HS-5 (cell line): Measurements from ENCODE around the gene KPTN.

Source experiments
- DNase-seq: peaks from one replicate; pipeline ENCODE4 v3.0.0-alpha.2; 2012; ENCODE audit warnings: low read depth

Gene KPTN

DNA sequence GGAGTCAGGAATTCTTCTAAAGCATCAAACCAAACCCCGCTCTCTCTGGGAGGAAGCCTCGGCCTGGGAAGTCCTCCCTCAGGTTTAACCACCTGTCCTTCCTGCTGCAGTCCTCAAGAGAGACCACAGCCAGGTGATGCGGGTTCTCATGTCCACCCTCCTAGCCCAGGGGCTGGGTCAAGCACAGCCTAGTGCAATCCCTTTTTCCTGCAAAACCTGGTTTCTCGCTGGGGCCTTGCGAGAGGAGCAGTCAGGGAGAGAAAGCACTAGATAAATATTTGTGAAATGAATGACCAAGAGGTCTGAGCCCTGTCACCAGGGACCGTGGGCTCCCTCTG lies 14.7 kb downstream of the KPTN start:
- no peak for DNase-seq

DNA sequence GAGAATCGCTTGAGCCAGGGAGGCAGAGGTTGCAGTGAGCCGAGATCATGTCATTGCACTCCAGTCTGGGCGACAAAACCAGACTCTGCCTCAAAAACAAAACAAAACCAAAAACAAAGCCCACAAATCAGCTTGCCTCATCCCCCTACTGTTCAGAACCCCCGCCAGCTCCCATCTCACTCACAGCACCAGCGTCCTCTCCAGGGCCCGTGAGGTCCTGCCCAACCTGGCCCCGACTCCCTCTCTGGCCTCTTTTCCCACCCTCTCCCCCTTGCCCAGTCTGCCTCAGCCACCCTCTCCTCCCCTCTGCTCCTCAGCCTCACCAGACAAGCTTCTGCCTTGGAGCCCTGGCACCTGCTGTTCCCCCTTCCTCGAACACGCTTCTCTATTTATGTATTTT lies 16.1 kb downstream of the KPTN start:
- no peak for DNase-seq

DNA sequence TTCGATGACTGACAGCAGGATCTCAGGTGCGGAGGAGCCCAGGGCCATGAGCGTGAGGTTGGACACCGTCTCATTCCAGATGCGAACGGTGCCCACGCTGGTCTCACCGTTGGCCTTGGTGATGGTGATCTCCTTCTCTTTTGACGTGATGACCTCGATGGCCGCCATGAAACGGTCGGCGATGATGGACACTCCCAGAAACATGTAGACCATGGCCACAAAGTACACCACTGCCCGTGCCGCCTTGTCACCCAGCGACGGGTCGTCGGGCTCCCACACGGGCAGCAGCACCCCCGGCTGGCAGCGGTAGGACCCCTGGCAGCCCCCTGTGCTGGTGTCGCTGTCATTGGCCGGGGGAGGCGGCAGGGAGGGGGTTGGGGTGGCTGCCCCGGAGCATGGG lies 18.1 kb downstream of the KPTN start:
- DNase-seq = no peak

DNA sequence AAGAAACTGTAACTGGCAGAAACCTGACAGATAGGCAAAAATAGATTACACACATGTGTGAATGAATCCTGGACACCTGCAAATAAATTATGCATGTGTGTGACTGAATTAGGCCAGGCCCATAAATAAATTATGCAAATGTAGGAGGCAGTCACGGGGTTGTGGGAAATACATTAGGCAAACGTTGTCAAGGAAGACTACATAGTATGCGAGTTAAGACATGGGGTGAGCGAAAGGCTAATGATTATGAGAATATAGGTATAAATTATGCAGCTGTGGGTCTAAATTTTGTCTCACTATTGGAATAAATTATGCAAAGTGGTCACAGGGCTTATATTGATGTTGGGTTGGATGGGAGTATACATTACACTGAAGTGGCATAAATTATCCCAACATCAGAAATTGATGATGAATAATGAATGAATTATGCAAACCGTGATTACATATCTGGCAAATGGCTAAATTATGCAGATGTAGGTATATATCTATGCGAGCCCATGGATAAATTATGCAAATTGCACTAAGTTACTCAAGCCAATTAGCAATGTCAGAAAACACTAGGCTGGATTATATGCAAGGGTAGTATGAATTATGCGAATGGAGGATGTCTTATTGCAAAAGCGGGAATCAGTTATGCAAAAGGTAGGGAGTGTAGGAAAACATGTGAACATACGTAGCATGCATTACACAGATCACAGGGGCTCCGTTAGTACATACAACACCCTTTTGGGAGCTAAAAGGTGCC lies 19.2 kb downstream of the KPTN start:
- DNase-seq = no peak

DNA sequence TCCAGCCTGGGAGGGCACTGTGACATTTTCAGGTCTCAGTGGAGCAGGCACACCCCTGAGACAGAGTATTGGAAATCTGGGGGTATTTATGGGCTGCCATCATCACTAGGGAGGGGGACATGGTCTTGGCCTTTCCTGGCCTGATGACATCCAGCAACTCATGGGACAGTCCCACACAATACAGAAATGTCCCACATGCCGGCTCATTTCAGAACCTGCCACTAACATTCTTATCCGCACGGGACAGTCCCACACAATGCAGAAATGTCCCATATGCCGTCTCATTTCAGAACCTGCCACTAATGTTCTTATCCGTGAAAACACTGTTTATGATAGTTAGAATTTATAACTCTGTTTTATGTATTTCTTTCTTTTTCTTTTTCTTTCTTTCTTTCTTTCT lies 22.1 kb downstream of the KPTN start:
- DNase-seq = no peak

DNA sequence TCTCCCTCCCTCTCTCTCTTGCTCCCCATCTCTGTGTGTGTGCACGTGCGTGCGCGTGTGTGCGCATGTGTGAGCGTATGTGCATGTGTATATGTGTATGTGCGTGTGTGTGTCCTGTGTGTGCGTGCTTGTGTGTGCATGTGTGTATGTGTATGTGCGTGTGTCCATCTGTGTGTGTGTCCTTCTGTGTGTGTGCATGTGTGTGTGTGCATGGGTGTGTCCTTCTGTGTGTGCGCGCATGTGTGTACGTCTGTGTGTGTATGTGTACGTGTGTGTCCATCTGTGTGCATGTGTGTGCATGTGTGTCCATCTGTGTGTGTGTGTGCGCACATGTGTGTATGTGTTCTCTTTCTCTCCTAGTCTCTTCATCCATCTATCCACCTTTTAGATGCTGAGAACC lies 24.5 kb downstream of the KPTN start:
- no peak for DNase-seq

DNA sequence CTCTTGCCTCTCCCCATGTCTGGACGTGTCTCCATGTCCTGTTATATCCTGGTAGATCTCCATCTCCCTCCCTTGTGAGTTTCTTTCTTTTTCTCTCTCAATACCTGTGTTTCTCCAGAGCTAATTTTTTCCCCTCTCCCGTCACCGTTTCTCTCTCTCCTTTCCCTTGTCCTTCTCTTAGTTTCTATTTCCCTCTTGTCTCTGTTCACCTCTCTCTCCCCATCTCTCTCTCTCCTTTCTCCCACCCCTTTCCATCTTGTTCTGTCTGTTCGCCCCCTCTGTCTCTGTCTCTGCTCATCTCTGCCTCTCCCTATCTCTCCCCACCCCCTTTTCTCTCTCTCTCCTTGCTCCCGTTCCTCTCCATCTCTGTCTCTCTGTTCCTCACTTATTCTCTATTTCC lies 25.3 kb downstream of the KPTN start:
- DNase-seq = no peak

DNA sequence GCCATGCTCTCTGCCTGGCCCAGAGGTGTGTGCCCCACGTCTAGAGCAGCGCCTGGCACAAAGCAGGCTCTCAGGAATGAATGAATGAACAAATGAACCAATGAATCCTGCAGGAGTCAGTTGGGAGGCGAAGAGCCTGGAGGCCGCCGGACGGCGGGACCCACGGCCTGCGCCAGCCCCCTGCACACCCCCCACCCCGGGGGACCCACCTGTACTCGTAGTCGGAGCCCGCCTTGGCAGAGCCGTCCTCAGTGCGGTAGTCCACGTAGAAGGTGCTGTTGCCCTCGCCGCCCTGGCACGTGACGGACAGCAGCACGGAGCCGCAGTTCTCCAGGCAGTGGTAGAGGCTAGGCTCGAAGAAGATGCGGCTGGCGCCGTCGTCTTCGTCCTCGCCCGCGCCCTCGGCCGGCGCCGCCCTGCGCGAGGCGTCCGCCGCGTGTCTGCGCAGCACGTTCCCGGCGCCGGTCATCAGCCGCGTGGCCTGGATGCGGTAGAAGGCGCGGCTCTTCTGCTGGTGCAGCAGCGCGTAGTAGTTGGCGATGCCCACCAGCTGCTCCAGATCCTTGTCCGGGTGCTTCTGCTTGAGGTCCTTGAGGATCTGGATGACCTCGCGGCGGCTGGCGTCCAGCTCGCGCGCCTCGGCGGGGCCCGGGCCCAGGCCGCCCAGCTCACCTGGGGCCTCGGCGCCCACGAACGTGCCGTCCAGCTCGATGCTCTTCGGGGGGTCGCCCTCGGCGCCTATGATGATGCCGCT lies 27.1 kb downstream of the KPTN start:
- DNase-seq = no peak

DNA sequence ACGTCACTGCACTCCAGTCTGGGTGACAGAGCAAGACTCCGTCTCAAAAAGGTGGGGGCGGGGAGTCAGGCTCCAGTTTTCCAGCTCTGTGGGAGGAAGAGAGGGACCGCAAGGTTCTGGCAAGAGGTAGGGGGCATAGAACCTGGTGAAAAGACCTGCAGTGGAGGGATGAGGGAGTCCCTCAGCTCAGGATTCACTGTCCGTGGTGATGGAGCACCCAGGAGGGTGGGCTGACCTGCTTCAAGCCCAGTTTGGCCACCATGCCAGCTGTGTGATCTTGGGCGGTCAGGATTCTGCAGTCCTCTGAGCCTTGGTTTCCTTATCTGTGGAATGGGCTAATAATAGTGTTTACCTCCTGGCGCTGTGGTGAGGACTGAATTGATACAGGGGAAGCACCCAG lies 33.5 kb downstream of the KPTN start:
- DNase-seq = no peak

DNA sequence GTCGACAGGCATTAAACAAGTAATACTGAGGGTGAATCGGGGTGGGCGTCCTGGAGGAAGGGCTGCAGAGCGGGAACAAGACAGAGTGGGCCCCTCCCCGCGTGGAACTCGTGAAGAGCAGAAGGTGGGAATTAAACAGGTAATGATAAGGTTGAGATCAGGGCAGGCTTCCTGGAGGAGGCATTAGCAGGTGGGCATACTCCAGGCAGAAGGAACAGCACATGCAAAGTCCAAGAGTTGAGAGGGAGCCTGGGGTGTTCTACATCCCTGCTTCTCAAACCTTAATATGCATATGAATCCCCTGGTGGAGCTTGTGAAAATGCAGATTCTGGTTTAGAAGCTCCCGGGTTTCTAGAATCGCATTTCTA lies 35.7 kb downstream of the KPTN start:
- DNase-seq = no peak

DNA sequence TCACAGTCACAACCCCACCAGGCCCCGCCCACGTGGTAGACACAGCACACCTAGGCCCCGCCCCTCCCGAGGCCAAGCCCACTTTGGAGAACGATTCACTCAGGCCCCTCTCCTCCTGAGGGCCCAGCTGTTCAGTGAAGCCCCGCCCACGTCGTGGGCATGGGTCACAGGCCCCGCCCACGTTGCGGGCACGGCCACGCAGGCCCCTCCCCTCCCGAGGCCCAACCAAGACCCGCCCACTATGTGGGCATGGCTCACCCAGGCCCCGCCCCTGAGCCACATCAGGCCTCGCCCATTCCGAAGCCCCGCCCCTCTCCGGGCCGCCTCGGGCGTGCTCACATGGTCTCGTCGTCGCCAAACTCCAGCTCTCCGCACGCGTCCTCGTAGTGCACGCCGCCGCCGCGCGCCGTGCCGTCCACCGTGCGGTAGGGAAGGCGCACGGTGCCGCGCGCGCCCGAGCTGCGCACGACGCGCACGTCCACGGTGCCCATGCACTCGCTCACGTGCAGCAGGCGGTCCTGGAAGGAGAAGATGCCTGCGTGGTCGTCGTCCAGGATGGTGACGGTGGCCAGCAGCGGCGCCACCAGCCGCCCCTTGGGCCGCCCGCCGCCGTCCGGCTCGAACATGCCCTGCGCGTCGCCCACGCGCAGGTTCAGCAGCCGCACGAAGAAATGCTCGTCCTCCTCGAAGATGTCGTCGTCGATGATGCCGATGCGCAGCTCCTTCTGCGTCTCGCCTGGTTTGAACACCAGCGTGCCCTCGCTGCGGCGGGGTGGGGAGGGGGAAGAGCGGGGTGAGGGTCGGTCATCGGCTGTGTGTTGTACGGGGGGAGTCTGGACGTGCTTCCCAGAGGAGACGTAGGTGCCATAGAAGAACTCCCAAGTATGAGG lies 36.3 kb downstream of the KPTN start:
- DNase-seq = no peak

DNA sequence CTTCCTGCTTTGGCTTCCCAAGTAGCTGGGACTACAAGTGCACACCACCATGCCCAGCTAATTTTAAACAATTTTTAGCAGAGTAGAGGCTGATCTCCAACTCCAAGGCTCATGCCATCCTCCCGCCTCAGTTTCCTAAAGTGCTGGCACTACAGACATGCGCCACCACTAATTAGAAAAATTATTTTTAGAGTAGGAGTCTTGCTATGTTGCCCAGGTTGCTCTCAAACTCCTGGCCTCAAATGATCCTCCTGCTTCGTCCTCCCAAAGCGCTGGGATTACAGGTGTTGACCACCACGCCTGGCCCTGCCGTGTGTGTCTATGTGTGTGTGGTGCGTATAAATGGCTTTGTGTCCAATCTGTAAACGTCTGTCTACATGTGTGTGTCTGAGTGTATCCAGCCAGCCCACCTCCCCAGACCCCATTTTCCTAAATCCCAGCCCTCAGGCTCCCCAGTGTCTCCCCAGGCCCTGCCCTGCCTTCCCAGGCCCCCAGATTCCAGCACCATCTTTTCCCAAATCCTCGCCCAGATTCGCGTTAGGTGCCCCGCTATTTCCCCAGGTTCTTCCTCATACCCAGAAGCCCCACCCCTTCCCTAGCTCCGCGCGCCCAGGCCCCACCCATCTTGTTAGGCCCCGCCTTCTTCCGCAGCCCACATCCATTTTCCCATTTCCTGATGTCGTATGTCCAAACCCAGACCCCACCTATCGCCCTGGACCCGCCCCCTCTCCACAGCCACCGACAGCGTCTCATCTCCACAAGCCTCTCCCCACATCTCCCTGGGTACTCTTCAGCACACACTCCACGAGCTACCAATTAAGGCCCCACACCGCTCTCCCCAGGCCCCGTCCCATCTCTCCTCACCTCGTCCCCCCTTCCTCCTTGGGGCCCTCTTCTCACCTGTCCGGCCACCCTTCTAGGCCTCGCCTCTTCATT lies 37.2 kb downstream of the KPTN start:
- DNase-seq = no peak

DNA sequence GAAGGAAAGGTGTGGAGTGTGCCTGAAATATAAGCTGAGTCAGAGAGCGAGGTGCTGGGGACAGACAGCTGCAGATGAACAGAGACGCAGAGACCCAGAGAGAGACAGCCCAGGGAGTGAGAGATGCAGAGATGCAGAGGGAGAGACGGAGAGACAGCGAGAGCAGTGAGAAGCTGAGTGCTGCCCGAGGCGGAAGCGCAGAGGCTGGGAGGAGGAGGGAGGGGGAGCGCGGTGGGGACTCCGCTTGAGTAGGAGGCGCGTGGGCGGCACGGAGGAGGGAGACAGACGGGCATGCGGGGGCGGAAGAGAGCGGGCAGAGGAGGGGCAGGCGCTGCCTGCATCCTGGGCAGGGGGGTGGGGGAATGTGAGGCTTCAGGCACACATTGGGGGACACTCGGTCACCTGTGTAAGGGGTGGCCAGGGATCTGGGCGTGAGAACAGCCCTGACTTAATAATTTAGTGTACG lies 38.0 kb downstream of the KPTN start:
- DNase-seq = no peak

DNA sequence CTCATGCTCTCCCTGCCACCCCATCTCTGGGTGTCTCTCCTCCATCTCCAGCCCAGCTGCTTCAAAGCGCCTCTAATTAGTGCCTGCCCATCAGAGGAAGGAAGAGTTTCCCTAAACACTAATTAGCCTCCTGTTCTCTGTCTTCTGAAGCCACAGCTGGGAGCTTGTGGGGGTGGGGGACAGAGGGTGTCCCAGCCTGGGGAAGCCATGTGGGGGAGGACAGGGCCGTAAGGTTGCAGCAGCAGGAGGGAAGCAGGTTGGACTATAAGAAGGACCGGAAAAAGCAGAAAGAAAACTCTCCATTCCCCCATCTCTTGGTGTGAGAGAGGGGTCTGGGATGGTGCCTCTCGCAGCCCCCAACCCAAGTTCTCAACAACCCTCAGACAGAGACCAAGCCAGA lies 38.5 kb downstream of the KPTN start:
- no peak for DNase-seq

DNA sequence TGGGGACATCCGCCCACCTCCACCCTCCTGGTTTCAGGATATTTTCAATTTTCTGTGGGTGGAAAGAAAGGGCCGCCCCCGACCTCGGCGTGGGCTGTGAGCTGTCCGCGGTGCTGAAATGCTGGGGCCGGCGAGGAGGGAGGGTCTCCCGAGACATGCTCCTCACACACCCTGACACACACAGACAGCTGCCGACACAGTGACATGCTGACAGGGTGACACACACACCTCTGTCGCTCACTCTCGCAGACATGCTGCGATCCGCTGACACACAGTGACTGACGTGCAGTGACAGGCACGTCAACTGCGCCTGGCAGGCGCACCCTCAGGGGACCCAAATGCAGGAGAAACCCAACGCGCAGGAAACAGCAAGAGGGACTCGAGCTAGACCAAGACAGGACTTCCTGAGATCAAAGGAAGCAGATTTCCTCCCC lies 39.6 kb downstream of the KPTN start:
- DNase-seq = no peak

DNA sequence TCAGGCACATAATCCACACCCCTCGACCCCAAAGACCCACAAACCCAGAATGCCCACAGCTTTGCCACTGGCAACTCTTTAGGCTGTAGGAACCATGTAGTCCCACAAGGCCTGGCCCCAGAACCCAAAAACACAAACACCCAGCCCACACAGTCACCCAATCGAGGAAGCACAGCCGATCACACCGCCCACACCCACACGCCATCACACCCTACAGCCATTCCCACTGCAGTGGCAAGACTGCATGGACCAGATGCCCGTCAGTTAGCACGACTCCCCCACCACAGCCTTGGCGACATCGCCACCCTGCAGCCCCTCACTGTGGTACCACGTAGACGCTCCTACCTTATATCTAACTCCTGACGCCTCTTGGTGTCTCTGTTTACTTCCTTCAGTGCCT lies 40.7 kb downstream of the KPTN start:
- no peak for DNase-seq

DNA sequence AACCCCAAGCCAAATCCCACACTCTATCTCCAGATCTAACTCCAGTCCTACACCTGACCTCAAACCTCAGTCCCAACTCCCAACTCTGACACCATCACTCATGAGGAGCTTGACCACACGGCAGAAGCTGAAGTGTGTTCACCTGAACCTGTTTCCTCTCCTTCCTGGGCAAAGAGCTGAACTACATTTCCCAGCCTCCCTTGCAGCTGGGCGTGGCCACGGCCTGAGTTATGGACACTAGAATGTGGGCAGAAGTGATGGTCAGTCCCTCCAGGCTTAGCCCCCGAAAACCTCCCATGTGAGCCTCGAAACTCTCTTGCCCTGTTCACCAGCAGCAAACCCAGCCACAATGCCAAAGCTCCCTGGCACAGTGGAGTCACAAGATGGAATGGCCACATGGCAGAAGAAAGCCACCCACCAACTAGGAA lies 45.2 kb downstream of the KPTN start:
- DNase-seq = no peak

DNA sequence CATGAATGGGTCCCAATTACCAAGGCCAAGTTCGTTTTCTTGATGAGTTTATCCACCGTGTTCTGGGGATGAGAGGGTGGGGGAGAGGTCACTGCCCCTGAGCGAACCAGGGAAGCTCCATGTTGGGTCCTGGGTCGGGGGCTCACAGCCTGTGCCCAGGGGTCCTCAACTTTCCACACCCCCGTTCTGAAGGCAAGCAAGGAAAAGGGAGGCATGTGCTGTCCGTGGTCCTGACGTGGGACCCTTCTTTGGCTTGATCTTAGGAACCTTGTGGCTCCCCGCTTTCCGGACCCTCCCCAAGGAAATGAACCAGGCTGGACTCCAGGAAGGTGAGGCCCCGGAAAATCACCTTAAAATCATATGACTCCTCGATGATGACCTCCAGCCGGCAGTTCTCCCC lies 46.5 kb downstream of the KPTN start:
- DNase-seq = no peak

DNA sequence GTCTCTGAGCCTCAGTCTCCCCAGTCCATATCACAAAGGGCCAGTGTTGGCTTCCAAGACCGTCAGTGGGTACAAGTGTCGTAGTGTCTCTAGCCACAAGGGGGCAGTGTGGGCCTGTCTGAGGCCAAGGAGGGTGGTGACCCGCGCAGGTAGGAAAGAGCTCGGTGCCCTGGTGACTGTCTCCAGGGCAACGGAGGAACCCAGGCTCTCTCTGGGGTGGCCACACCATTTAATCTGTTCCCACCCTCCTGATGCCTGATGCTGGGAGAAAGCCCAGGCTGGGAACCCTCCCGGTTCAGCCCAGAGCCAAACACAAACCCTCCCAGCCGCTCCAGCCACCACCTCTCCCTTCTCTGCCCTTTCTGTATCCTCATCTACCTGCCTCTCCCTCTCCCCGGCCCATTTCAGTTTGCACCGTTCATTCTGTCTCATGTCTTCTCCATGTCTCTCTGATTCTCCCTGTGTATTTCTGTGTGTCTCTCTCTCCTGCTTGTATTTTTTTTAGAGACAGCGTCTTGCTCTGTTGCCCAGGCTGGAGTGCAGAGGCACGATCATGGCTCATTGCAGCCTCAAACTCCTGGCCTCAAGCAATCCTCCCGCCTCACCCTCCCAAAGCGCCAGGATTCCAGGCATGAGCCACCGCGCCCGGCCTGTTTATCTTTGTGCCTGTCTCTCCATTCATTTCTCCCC lies 47.2 kb downstream of the KPTN start:
- no peak for DNase-seq

DNA sequence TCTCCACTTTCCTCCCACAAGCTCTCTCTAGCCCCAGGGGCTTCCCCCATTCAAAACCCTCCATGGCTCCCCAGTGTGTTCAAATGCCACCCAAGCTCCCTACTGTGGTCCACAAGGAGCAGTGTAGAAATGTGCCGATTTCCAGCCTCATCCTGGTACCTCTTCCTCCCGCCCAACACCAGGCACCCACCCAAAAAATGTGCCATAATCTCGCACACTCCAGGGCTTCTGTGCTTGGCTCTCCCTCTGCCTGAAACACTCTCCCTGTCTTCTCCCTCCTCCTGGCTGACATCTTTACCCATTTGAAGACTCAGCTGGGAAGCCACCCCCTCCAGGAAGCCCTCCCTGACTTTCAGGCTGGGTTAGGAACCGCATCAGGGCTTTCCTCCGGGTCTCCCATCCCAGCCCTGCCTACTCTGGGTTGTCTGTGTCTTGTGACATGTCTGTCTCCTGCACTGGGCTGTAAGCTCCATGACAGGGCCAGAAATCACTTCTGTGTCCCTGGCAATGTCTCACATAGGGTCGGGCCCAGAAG lies 48.1 kb downstream of the KPTN start:
- no peak for DNase-seq

DNA sequence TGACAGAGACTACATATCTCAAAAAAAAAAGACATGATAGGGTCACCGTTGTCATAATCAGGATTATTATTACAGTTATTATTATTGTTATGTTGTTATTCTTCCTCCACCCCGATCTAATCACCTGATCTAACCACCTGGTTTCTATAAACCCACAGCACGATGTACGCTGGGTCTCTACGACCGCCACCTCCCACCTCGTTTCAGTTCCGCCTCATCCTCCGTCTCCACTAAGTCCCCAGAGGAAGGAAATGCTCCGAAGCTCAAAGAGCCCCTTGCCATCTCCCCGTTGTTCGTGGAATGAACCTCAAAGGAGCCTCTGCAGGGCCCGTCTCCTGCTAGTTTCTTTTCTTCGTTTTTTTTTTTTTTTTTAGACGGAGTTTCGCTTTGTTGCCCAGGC lies 48.8 kb downstream of the KPTN start:
- no peak for DNase-seq
